Stimulated activated CD4-positive, alpha-beta T cell treated with anti-CD3 and anti-CD28 coated beads, Interleukin-12 subunit alpha, Interleukin-12 subunit beta, amount 100 ng/mL, for 4 hours (primary cell): ENCODE data around the gene HDC.
A peak's percentile ranks its signal among the peaks of the same experiment; 100 is the strongest.

ENCODE experiments used
- DNase-seq: peaks from one replicate; pipeline ENCODE4 v3.0.0-alpha.2; 2020

HDC gene

GRCh38 chr15:50265620-50266019 lies at the start of gene HDC:
Gene HDC, minus strand, starts transcription at chr15:50265726. Its CDS starts 103 bp downstream, at chr15:50265623.
- no peak for DNase-seq

GRCh38 chr15:50312636-50313035 lies 47.1 kb upstream of the HDC start:
- no peak for DNase-seq

- no peak for DNase-seq
Observed at GRCh38 chr15:50307799-50308198, 42.3 kb upstream of the HDC start.

- no peak for DNase-seq
Observed at GRCh38 chr15:50304836-50305235, 39.3 kb upstream of the HDC start.

- DNase-seq = no peak
Observed at GRCh38 chr15:50302581-50302980, 37.1 kb upstream of the HDC start.

GRCh38 chr15:50298340-50298739 lies 32.8 kb upstream of the HDC start:
- DNase-seq = no peak

GRCh38 chr15:50295966-50296365 lies 30.4 kb upstream of the HDC start:
- no peak for DNase-seq

GRCh38 chr15:50289749-50290148 lies 24.2 kb upstream of the HDC start:
- no peak for DNase-seq

GRCh38 chr15:50287324-50288116 lies 22.0 kb upstream of the HDC start:
- no peak for DNase-seq

- no peak for DNase-seq
Observed at GRCh38 chr15:50281427-50281826, 15.9 kb upstream of the HDC start.

GRCh38 chr15:50280271-50280670 lies 14.7 kb upstream of the HDC start:
- no peak for DNase-seq

- DNase-seq = no peak
Observed at GRCh38 chr15:50278496-50278895, 13.0 kb upstream of the HDC start.

GRCh38 chr15:50277370-50277769 lies 11.8 kb upstream of the HDC start:
- DNase-seq = no peak

GRCh38 chr15:50275908-50276307 lies 10.4 kb upstream of the HDC start:
- DNase-seq = no peak

GRCh38 chr15:50275091-50275490 lies 9.6 kb upstream of the HDC start:
- DNase-seq = no peak

- DNase-seq = no peak
Observed at GRCh38 chr15:50267577-50267976, 2.1 kb upstream of the HDC start.

GRCh38 chr15:50262533-50262932 lies 3.0 kb downstream of the HDC start:
- peak; percentile 19 for DNase-seq

- DNase-seq = no peak
Observed at GRCh38 chr15:50261981-50262380, 3.5 kb downstream of the HDC start.

- no peak for DNase-seq
Observed at GRCh38 chr15:50260969-50261496, 4.5 kb downstream of the HDC start.

- no peak for DNase-seq
Observed at GRCh38 chr15:50259276-50259675, 6.2 kb downstream of the HDC start.

- no peak for DNase-seq
Observed at GRCh38 chr15:50257924-50258323, 7.6 kb downstream of the HDC start.

- DNase-seq = no peak
Observed at GRCh38 chr15:50257332-50257731, 8.2 kb downstream of the HDC start.

GRCh38 chr15:50256188-50257041 lies 9.1 kb downstream of the HDC start:
- DNase-seq = no peak

- DNase-seq = no peak
Observed at GRCh38 chr15:50252556-50252955, 13.0 kb downstream of the HDC start.
